Measurements from ENCODE around the gene SLC35F1. TPM values are rescaled to one million over a fixed set of nuclear protein-coding genes. Genes with fewer than 3 reads are reported as not detected.

SLC35F1 gene
- total and polyA plus RNA-seq, 5 donors from 2014 or later: not detected

DNA sequence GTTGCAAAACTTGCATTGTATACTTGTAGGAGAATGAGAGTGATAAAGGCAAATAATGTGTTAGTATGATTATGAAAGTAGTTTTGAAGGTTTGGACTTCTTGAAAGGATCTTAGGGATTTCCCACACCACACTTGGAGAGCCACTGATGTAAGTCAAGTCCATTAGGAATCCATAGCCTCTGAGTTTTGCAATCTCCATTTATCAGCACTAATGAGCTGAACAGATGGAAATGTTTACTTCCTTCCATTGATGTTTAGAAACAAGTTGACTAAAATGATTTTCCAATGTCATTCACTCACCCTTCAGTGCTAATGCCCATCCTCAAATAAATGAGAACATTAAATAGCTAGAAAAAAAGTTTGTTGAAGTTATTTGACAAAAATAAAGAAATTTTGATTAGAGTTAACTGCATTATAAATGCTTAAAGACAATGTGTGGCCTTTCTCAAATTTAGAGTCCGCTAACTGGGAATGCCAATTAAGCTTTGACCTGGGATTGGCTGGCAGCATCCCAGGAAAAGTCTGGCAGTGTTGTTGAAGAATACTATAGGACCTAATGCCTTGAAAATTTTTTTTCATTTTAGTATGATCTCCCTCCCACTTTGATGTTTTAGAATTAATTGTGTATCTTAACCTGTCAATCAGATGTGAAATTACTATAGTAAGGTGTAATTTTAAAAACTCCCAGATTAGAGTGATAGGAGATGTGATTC is 68.0 kb downstream of the SLC35F1 start:
- H3K36me3 ChIP-seq (ENCODE audit: control insufficient read depth, insufficient read depth, low read length): no peaks in the 10 kb centered on the region
- H3K27me3 Mint-ChIP-seq: peaks cover 6% of the 10 kb centered on the region
- no peaks in the 10 kb centered on the region for H3K4me1 Mint-ChIP-seq
- DNase-seq (no peak), ATAC-seq (ENCODE audit: low read depth in 2 of 2) (no peak)
- no peak overlapping the region for H3K27ac ChIP-seq (ENCODE audit: insufficient read depth, low read length, poor library complexity, severe bottlenecking)
- no peaks in the 10 kb centered on the region for H3K9me3 ChIP-seq (ENCODE audit: control insufficient read depth in 2 of 2, low read length in 2 of 2)
- H3K4me3 ChIP-seq (ENCODE audit: low read depth, low read length): no peak overlapping the region
- no peak overlapping the region for H3K27ac Mint-ChIP-seq
- peaks cover 0 to 7% (median 0%) of the 10 kb centered on the region in 7 donors for H3K9me3 Mint-ChIP-seq
- H3K4me1 ChIP-seq (ENCODE audit: control insufficient read depth, insufficient read depth, low read length, poor library complexity, severe bottlenecking): no peaks in the 10 kb centered on the region
- no peak overlapping the region for H3K4me3 Mint-ChIP-seq
- no peaks in the 10 kb centered on the region for H3K36me3 Mint-ChIP-seq
- H3K27me3 ChIP-seq (ENCODE audit: control insufficient read depth, insufficient read depth, low read length): peaks cover 2% of the 10 kb centered on the region

DNA sequence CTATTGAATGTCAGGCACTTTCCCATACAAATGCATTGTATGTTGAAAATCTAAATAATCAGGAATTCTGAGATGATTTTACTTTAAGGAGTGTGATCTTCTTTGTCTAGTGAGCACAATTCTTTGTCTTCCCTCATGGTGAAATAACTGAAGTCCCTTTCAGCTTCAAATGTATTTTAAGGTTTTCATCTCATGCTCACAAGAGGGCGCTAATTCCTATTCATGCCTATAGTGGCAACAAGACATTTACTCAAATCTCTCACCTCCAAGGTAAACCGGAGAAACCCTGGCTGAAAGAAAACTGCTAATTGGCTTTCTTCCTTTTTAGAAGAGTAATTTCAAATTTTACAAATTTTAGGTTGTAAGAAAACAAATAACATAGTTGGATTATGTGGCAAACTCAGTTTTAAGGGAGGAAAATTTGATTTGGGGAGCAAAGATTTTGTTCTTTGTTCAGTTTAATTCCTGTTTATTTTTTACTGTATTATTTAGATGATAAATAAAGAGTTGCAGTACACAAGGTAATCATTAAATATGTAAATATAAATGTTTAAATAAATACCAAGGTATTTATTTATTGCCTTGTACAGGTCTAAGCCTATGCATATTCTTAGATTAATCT is 69.1 kb downstream of the SLC35F1 start:
- Histone ChIP-seq H3K36me3 (ENCODE audit: control insufficient read depth, insufficient read depth, low read length) (no peaks in the 10 kb centered on the region), H3K27me3 (ENCODE audit: control insufficient read depth, insufficient read depth, low read length) (peaks cover 2% of the 10 kb centered on the region), H3K9me3 (ENCODE audit: control insufficient read depth in 2 of 2, low read length in 2 of 2) (no peaks in the 10 kb centered on the region), H3K27ac (ENCODE audit: insufficient read depth, low read length, poor library complexity, severe bottlenecking) (no peak overlapping the region), H3K4me1 (ENCODE audit: control insufficient read depth, insufficient read depth, low read length, poor library complexity, severe bottlenecking) (no peaks in the 10 kb centered on the region), H3K4me3 (ENCODE audit: low read depth, low read length) (no peak overlapping the region)
- DNase-seq (peak in 2 of 3 donors; percentile 27 to 58), ATAC-seq (ENCODE audit: low read depth in 2 of 2) (no peak)
- no peak overlapping the region for H3K27ac Mint-ChIP-seq
- no peak overlapping the region for H3K4me3 Mint-ChIP-seq
- H3K9me3 Mint-ChIP-seq: peaks cover 0 to 7% (median 0%) of the 10 kb centered on the region in 7 donors
- H3K4me1 Mint-ChIP-seq: no peaks in the 10 kb centered on the region
- H3K36me3 Mint-ChIP-seq: no peaks in the 10 kb centered on the region
- peaks cover 6% of the 10 kb centered on the region for H3K27me3 Mint-ChIP-seq

DNA sequence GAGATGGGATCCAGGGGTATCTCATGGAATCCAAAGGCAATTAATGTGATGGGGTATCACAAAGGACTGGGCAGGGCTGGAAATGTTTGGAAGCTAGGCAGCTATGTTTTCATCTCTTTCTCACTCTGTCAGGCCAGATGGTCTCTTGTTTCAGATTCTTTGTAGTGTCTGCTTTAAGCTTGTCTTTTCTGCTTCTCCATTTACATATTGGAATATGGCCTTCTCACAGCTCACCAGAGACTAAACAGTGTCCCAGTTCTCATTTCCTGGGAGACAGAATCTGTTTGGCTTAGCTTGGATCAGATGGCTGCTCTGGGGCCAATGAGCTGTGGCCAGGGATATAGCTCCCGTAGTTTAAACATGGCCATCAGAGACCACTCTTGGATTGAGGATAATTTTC is 78.9 kb downstream of the SLC35F1 start:
- Mint-ChIP-seq H3K27me3 (peaks cover 4% of the 10 kb centered on the region), H3K4me3 (no peak overlapping the region), H3K4me1 (no peaks in the 10 kb centered on the region), H3K9me3 (peaks cover 0 to 1% (median 0%) of the 10 kb centered on the region in 7 donors), H3K27ac (no peak overlapping the region), H3K36me3 (no peaks in the 10 kb centered on the region)
- no peaks in the 10 kb centered on the region for H3K36me3 ChIP-seq (ENCODE audit: control insufficient read depth, insufficient read depth, low read length)
- no peak overlapping the region for H3K27ac ChIP-seq (ENCODE audit: insufficient read depth, low read length, poor library complexity, severe bottlenecking)
- no peak overlapping the region for H3K4me3 ChIP-seq (ENCODE audit: low read depth, low read length)
- H3K9me3 ChIP-seq (ENCODE audit: control insufficient read depth in 2 of 2, low read length in 2 of 2): no peaks in the 10 kb centered on the region
- DNase-seq (no peak), ATAC-seq (ENCODE audit: low read depth in 2 of 2) (no peak)
- peaks cover 2% of the 10 kb centered on the region for H3K27me3 ChIP-seq (ENCODE audit: control insufficient read depth, insufficient read depth, low read length)
- no peaks in the 10 kb centered on the region for H3K4me1 ChIP-seq (ENCODE audit: control insufficient read depth, insufficient read depth, low read length, poor library complexity, severe bottlenecking)

DNA sequence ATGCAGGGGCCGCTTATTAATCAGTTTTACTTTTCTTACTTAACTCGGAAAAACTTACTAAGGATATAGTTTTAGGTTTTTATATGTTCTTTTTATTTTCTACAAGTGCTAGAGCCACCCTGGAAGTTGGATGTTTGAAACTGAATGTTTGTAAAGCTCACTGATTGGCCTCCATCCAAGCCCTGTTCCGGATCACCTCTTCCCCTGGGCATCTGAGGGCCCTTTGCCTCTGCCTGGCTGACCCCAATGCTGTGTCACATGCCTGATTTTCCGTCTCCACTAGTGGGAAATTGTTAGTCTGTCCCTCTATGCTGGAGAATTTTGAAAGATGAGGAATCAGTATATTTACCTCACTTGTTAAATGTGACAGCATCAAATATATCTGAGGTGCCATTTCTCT is 79.3 kb downstream of the SLC35F1 start:
- ATAC-seq (ENCODE audit: low read depth in 2 of 2): no peak
- Mint-ChIP-seq H3K27ac (no peak overlapping the region), H3K4me1 (no peaks in the 10 kb centered on the region), H3K36me3 (no peaks in the 10 kb centered on the region), H3K9me3 (no peaks in the 10 kb centered on the region), H3K4me3 (no peak overlapping the region), H3K27me3 (peaks cover 4% of the 10 kb centered on the region)
- no peak for DNase-seq
- H3K36me3 ChIP-seq (ENCODE audit: control insufficient read depth, insufficient read depth, low read length): no peaks in the 10 kb centered on the region
- no peak overlapping the region for H3K27ac ChIP-seq (ENCODE audit: insufficient read depth, low read length, poor library complexity, severe bottlenecking)
- H3K4me3 ChIP-seq (ENCODE audit: low read depth, low read length): no peak overlapping the region
- peaks cover 2% of the 10 kb centered on the region for H3K27me3 ChIP-seq (ENCODE audit: control insufficient read depth, insufficient read depth, low read length)
- no peaks in the 10 kb centered on the region for H3K9me3 ChIP-seq (ENCODE audit: control insufficient read depth in 2 of 2, low read length in 2 of 2)
- H3K4me1 ChIP-seq (ENCODE audit: control insufficient read depth, insufficient read depth, low read length, poor library complexity, severe bottlenecking): no peaks in the 10 kb centered on the region

DNA sequence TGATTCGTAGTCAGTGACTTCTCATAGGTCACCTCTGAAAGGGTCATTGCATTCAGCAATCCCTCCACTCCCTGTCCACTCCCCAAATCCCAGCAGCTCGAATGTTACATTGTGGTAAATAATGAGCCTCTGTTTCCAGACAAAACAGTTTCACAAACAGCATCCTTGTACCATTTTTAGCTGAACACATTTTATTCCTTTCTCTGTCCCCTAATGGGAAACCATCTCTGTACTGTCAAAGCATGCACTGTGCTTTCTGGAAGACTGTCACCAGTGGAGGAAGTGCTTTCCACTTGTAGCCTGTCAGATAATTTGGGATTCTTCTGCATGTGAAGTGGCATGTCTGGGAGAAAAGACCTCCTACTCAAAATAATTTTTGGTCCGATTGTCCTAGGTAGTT is 82.0 kb downstream of the SLC35F1 start:
- H3K27me3 ChIP-seq (ENCODE audit: control insufficient read depth, insufficient read depth, low read length): no peaks in the 10 kb centered on the region
- no peaks in the 10 kb centered on the region for H3K9me3 ChIP-seq (ENCODE audit: control insufficient read depth in 2 of 2, low read length in 2 of 2)
- H3K36me3 ChIP-seq (ENCODE audit: control insufficient read depth, insufficient read depth, low read length): no peaks in the 10 kb centered on the region
- H3K4me3 Mint-ChIP-seq: no peak overlapping the region
- no peaks in the 10 kb centered on the region for H3K36me3 Mint-ChIP-seq
- DNase-seq (no peak), ATAC-seq (ENCODE audit: low read depth in 2 of 2) (no peak)
- no peak overlapping the region for H3K27ac Mint-ChIP-seq
- peaks cover 6% of the 10 kb centered on the region for H3K27me3 Mint-ChIP-seq
- H3K27ac ChIP-seq (ENCODE audit: insufficient read depth, low read length, poor library complexity, severe bottlenecking): no peak overlapping the region
- H3K4me3 ChIP-seq (ENCODE audit: low read depth, low read length): no peak overlapping the region
- H3K4me1 Mint-ChIP-seq: no peaks in the 10 kb centered on the region
- no peaks in the 10 kb centered on the region for H3K9me3 Mint-ChIP-seq
- no peaks in the 10 kb centered on the region for H3K4me1 ChIP-seq (ENCODE audit: control insufficient read depth, insufficient read depth, low read length, poor library complexity, severe bottlenecking)

DNA sequence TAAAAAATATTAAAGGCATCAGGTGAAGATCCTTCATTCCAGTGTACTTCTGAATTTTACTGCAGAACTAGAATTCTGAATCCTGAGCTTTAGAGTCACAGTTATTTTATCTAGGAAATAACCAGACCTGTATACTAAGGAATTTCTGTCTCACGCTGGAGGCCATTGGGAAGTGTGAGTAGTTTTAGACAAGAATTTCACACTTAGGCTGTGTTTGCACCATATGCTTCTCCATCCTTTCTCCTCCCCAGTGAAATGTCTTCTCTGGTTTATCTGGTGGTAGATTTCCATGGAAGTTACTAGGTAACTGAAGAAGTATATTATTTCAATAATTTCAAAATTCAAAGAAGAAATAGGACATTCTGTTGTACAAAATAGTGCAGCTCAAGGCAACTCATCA is 83.1 kb downstream of the SLC35F1 start:
- DNase-seq (no peak), ATAC-seq (ENCODE audit: low read depth in 2 of 2) (no peak)
- Mint-ChIP-seq H3K4me1 (no peaks in the 10 kb centered on the region), H3K4me3 (no peak overlapping the region), H3K27ac (no peak overlapping the region), H3K9me3 (no peaks in the 10 kb centered on the region), H3K27me3 (peaks cover 8% of the 10 kb centered on the region), H3K36me3 (no peaks in the 10 kb centered on the region)
- Histone ChIP-seq H3K4me1 (ENCODE audit: control insufficient read depth, insufficient read depth, low read length, poor library complexity, severe bottlenecking) (no peaks in the 10 kb centered on the region), H3K36me3 (ENCODE audit: control insufficient read depth, insufficient read depth, low read length) (no peaks in the 10 kb centered on the region), H3K9me3 (ENCODE audit: control insufficient read depth in 2 of 2, low read length in 2 of 2) (no peaks in the 10 kb centered on the region), H3K27ac (ENCODE audit: insufficient read depth, low read length, poor library complexity, severe bottlenecking) (no peak overlapping the region), H3K4me3 (ENCODE audit: low read depth, low read length) (no peak overlapping the region), H3K27me3 (ENCODE audit: control insufficient read depth, insufficient read depth, low read length) (peaks cover 2% of the 10 kb centered on the region)

DNA sequence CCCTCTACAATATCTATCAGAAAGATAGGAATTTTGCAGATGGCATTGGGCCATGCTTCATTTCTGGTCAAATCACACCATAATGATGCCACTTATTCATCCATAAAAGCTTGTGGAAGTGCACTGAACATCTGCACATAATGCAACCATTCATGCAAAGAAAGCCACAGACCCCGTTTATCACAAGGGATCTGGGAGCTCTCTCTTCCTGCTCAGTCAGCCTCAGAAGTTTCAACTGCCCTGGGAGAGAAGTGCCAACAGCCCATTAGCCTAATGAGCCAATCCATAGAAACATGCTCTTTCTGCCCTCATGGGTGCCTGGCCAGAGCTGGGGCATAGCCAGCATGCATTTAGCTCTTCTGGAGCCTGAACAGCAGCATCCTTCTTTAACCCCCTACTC is 85.8 kb downstream of the SLC35F1 start:
- Mint-ChIP-seq H3K27ac (no peak overlapping the region), H3K27me3 (peaks cover 8% of the 10 kb centered on the region), H3K36me3 (no peaks in the 10 kb centered on the region), H3K4me1 (no peaks in the 10 kb centered on the region), H3K9me3 (no peaks in the 10 kb centered on the region), H3K4me3 (no peak overlapping the region)
- no peak overlapping the region for H3K27ac ChIP-seq (ENCODE audit: insufficient read depth, low read length, poor library complexity, severe bottlenecking)
- no peaks in the 10 kb centered on the region for H3K4me1 ChIP-seq (ENCODE audit: control insufficient read depth, insufficient read depth, low read length, poor library complexity, severe bottlenecking)
- H3K27me3 ChIP-seq (ENCODE audit: control insufficient read depth, insufficient read depth, low read length): peaks cover 2% of the 10 kb centered on the region
- no peak overlapping the region for H3K4me3 ChIP-seq (ENCODE audit: low read depth, low read length)
- DNase-seq: no peak
- no peaks in the 10 kb centered on the region for H3K9me3 ChIP-seq (ENCODE audit: control insufficient read depth in 2 of 2, low read length in 2 of 2)
- H3K36me3 ChIP-seq (ENCODE audit: control insufficient read depth, insufficient read depth, low read length): no peaks in the 10 kb centered on the region
- ATAC-seq (ENCODE audit: low read depth in 2 of 2): no peak

DNA sequence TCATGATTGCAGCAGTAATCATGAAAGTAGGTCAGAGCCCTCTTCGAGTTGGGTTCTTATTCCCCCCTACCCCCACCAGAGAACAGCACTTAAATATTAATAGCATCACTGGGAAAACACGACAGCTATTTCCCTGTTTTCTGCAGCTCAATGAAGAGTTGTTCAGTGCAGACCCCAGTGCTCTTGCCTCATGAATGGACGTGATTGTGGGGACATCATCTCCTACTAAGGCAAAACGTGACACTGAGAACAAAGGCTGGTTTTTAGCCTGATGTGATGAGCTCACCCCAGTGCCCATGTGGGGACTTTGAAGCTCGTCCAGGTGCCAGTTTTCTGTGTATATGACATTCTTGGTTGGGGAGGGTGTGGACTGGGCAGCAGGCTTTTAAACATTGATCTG is 105.9 kb downstream of the SLC35F1 start:
- no peaks in the 10 kb centered on the region for H3K36me3 Mint-ChIP-seq

More for the DNA sequence above, 105.9 kb downstream of the SLC35F1 start:
- H3K27ac ChIP-seq (ENCODE audit: insufficient read depth, low read length, poor library complexity, severe bottlenecking): no peak overlapping the region
- Mint-ChIP-seq H3K4me3 (no peak overlapping the region), H3K27me3 (peaks cover 8% of the 10 kb centered on the region), H3K9me3 (peaks cover 0 to 6% (median 3%) of the 10 kb centered on the region in 7 donors), H3K27ac (no peak overlapping the region), H3K4me1 (no peaks in the 10 kb centered on the region)
- DNase-seq: no peak
- H3K27me3 ChIP-seq (ENCODE audit: control insufficient read depth, insufficient read depth, low read length): no peaks in the 10 kb centered on the region
- no peaks in the 10 kb centered on the region for H3K36me3 ChIP-seq (ENCODE audit: control insufficient read depth, insufficient read depth, low read length)
- ATAC-seq (ENCODE audit: low read depth in 2 of 2): no peak
- no peaks in the 10 kb centered on the region for H3K9me3 ChIP-seq (ENCODE audit: control insufficient read depth in 2 of 2, low read length in 2 of 2)
- no peak overlapping the region for H3K4me3 ChIP-seq (ENCODE audit: low read depth, low read length)
- no peaks in the 10 kb centered on the region for H3K4me1 ChIP-seq (ENCODE audit: control insufficient read depth, insufficient read depth, low read length, poor library complexity, severe bottlenecking)

Measured in CD4-positive, CD25-positive, alpha-beta regulatory T cell (primary cell).